K562 (cell line): ENCODE results near the gene HFE. TPM values are rescaled to one million over a fixed set of nuclear protein-coding genes. Genes with fewer than 3 reads are reported as not detected.
A peak's percentile ranks its signal among the peaks of the same experiment; 100 is the strongest.

Source experiments
- ATAC-seq: fragments of 200-7000 bp; cut with Tn5 transposase; 3 replicates; pipeline ENCODE4 v1.9.1; 2020; ENCODE audit warnings: moderate library complexity
- BruUV-seq: library from RNA; stranded (reverse); fragments of 400-500 nt; replicated peaks from 2 replicates; lab custom pipeline; 2021; lab: Mats Ljungman, UMichigan
- CTCF ChIA-PET: fragments of 300-600 bp; formaldehyde crosslinking; extraction: SDS; loops from one replicate; lab custom pipeline; 2021; ENCODE audit warnings: low intra/inter-chr PET ratio; lab: Yijun Ruan, JAX
- POLR2A ChIA-PET: fragments of 300-600, 350-650 bp; sonication (Branson Sonifier 250); formaldehyde crosslinking; extraction: SDS; loops from one replicate; lab custom pipeline; 2021; ENCODE audit warnings: antibody characterized with exemption, inconsistent platforms; lab: Yijun Ruan, JAX
- DNase-seq, 4 experiments: peaks; one replicate each; pipeline versions ENCODE4 v3.0.0 to v3.0.0-alpha.2; 2011 to 2018; ENCODE audit warnings: low spot score in 3 of 4, mixed read lengths in 3 of 4; ENCODE audit errors: extremely low read depth in 1 of 4
- FAIRE-seq: peaks from 2 replicates; lab custom pipeline; 2011; peaks lifted over from hg19 to GRCh38; lab: Jason Lieb, UNC
- H2AFZ ChIP-seq: 2 replicates; pipeline ENCODE4 v1.6.0; 2011; ENCODE audit warnings: low read depth, low read length, control low read depth, inconsistent platforms
- H3K27ac ChIP-seq: fragments of 200-600 bp; 3 replicates; pipeline ENCODE4 v1.8.0; 2011; ENCODE audit warnings: low read depth, mild to moderate bottlenecking, control low read depth, inconsistent platforms, low read length, moderate library complexity, mixed read lengths; ENCODE audit errors: extremely low read depth
- H3K27me3 ChIP-seq, 2 experiments: fragments of 300-600 bp in 1 of 2; 2 replicates in 1 of 2; 3 replicates in 1 of 2; pipeline versions ENCODE4 v1.6.0 to v1.8.0; 2011; ENCODE audit warnings: inconsistent platforms in 2 of 2, low read length in 2 of 2, mild to moderate bottlenecking in 1 of 2, mixed read lengths in 1 of 2, moderate library complexity in 1 of 2; ENCODE audit not compliant: control insufficient read depth in 2 of 2, insufficient read depth in 2 of 2
- H3K36me3 ChIP-seq: fragments of 300-600 bp; 3 replicates; pipeline ENCODE4 v1.8.0; 2011; ENCODE audit warnings: mild to moderate bottlenecking, low read length, inconsistent platforms; ENCODE audit not compliant: control insufficient read depth, insufficient read depth
- H3K4me1 ChIP-seq, 2 experiments: fragments of 200-600 bp in 1 of 2; replicated peaks in 1 of 2; 2 replicates in 1 of 2; 3 replicates in 1 of 2; pipeline versions ENCODE4 v1.5.1 to v1.8.0; 2011; ENCODE audit warnings: inconsistent platforms in 2 of 2, low read length in 2 of 2, mild to moderate bottlenecking in 1 of 2, mixed read lengths in 1 of 2, moderate library complexity in 1 of 2; ENCODE audit not compliant: control insufficient read depth in 2 of 2, insufficient read depth in 2 of 2
- H3K4me2 ChIP-seq: 2 replicates; pipeline ENCODE4 v1.6.1; 2011; ENCODE audit warnings: low read length, control low read depth, inconsistent platforms, mixed read lengths; ENCODE audit not compliant: insufficient read depth
- H3K4me3 ChIP-seq: fragments of 200-600 bp; sonication (generic), shearing (Covaris generic); 2 replicates; pipeline ENCODE4 v1.5.1; 2016; ENCODE audit warnings: control low read depth, inconsistent platforms
- H3K79me2 ChIP-seq: fragments of 200-600 bp; 3 replicates; pipeline ENCODE4 v1.8.0; 2011; ENCODE audit warnings: low read length, inconsistent platforms; ENCODE audit not compliant: control insufficient read depth, insufficient read depth
- H3K9ac ChIP-seq, 2 experiments: 2 replicates each; pipeline versions ENCODE4 v1.6.0 to v1.6.1; 2011; ENCODE audit warnings: low read depth in 2 of 2, low read length in 2 of 2, control low read depth in 1 of 2, inconsistent platforms in 1 of 2, mild to moderate bottlenecking in 1 of 2, mixed read lengths in 1 of 2; ENCODE audit not compliant: insufficient read depth in 1 of 2
- H3K9me1 ChIP-seq: one replicate; pipeline ENCODE4 v1.6.0; 2011; ENCODE audit warnings: inconsistent platforms, mild to moderate bottlenecking, low read length, moderate library complexity; ENCODE audit not compliant: control insufficient read depth, insufficient read depth
- H3K9me3 ChIP-seq: replicated peaks from 2 replicates; pipeline ENCODE4 v1.5.1; 2011; ENCODE audit warnings: low read depth, low read length, inconsistent platforms; ENCODE audit not compliant: control insufficient read depth, insufficient read depth
- H4K20me1 ChIP-seq: replicated peaks from 2 replicates; pipeline ENCODE4 v1.6.1; 2011; ENCODE audit warnings: low read length, inconsistent platforms, mixed read lengths; ENCODE audit not compliant: control insufficient read depth, insufficient read depth
- CHCHD3 ChIP-seq: fragments of 250-450 bp; sonication (Bioruptor Pico); IDR thresholded peaks from 2 replicates; pipeline ENCODE4 v2.1.2; 2022; ENCODE audit warnings: mild to moderate bottlenecking
- HNRNPUL1 ChIP-seq: fragments of 200-400 bp; formaldehyde crosslinking; IDR thresholded peaks from 2 replicates; pipeline ENCODE4 v1.6.1; 2017; ENCODE audit warnings: low read length
- RCOR1 ChIP-seq, 2 experiments: IDR thresholded peaks; 2 replicates each; pipeline ENCODE4 v1.6.1; 2012; ENCODE audit warnings: low read depth in 2 of 2, low read length in 2 of 2, borderline replicate concordance in 1 of 2, improper control_type of control experiment in 1 of 2
- THRAP3 ChIP-seq: fragments of 450-650 bp; IDR thresholded peaks from 2 replicates; pipeline ENCODE4 v1.6.1; 2016; ENCODE audit warnings: mild to moderate bottlenecking, inconsistent platforms, borderline replicate concordance
- ZBTB49 ChIP-seq: sonication (generic); formaldehyde crosslinking; IDR thresholded peaks from 2 replicates; pipeline ENCODE4 v1.8.0; 2022; ENCODE audit warnings: missing genetic modification reagents, mild to moderate bottlenecking, borderline replicate concordance
- ZFP1 ChIP-seq: fragments of 450-650 bp; formaldehyde crosslinking; IDR thresholded peaks from 2 replicates; pipeline ENCODE4 v1.4.0; 2020; ENCODE audit warnings: mild to moderate bottlenecking, mixed read lengths
- ZNF12 ChIP-seq: sonication (generic); formaldehyde crosslinking; IDR thresholded peaks from 2 replicates; pipeline ENCODE4 v1.4.0; 2020; ENCODE audit warnings: mild to moderate bottlenecking, missing genetic modification reagents
- ZNF253 ChIP-seq: fragments of 250-450 bp; sonication (Bioruptor Pico); conservative IDR thresholded peaks from 2 replicates; pipeline ENCODE4 v1.6.1; 2021; ENCODE audit warnings: mild to moderate bottlenecking
- WGBS: fragments of 100-300 bp; shearing (Covaris generic); methylation state at CpG from one replicate; pipeline ENCODE4 v1.1.6; 2016; ENCODE audit warnings: low coverage, mixed read lengths; ENCODE audit not compliant: insufficient coverage; ENCODE audit errors: missing lambda C conversion rate; 5-methylcytosine and 5-hydroxymethylcytosine counted together
- in situ Hi-C: fragments of 300-500 bp; cut with MboI; formaldehyde crosslinking; loops from 4 replicates; pipeline ENCODE4 v1.15.0; 2018; ENCODE audit warnings: inconsistent platforms, mixed read lengths
- intact Hi-C: fragments of 100-400 bp; cut with micrococcal nuclease; formaldehyde crosslinking; loops from 2 replicates; pipeline ENCODE4 v1.14.2; 2022
- polyA plus RNA-seq, 8 experiments: library from polyadenylated mRNA; depleted of rRNA in 4 of 8; stranded (reverse) in 5 of 8; unstranded in 3 of 8; fragments of >200 nt; fragmentation: Nextera tagmentation in 2 of 8; fragmentation: Illumina TruSeq in 1 of 8; extraction: Ambion mirVana in 2 of 8; extraction: Trizol in 1 of 8; gene quantifications; 2 replicates each; pipeline versions ENCODE4 v1.2.1 to v1.2.3, GENCODE V29; 2011 to 2014; ENCODE audit warnings: inconsistent platforms in 1 of 8, missing spikeins in 1 of 8
- total RNA-seq, 7 experiments: library from RNA; depleted of rRNA in 6 of 7; stranded (reverse); fragments of >200 nt in 6 of 7; fragmentation: Illumina TruSeq in 2 of 7; extraction: Trizol in 2 of 7; gene quantifications; 2 replicates each; pipeline versions ENCODE4 v1.2.1 to v1.2.3, GENCODE V29; 2011 to 2021; ENCODE audit warnings: low replicate concordance in 1 of 7
- TF ChIP-seq, protein P1 (sequence below): fragments of 450-650 bp; formaldehyde crosslinking; IDR thresholded peaks from 2 replicates; pipeline ENCODE4 v1.4.0; 2022; ENCODE audit warnings: missing genetic modification characterization
- TF ChIP-seq, protein P2 (sequence below): sonication (generic); formaldehyde crosslinking; IDR thresholded peaks from 2 replicates; pipeline ENCODE4 v1.8.0; 2022; ENCODE audit warnings: missing genetic modification reagents, mild to moderate bottlenecking, moderate library complexity, borderline replicate concordance
- TF ChIP-seq, protein P3 (sequence below), 2 experiments: fragments of 450-650 bp in 1 of 2; IDR thresholded peaks; 2 replicates each; pipeline ENCODE4 v1.6.1; 2011 to 2017; ENCODE audit warnings: low read depth in 2 of 2, antibody characterized with exemption in 1 of 2, borderline replicate concordance in 1 of 2, low read length in 1 of 2, mild to moderate bottlenecking in 1 of 2, mixed read lengths in 1 of 2; ENCODE audit not compliant: control insufficient read depth in 1 of 2

The HFE gene
- total and polyA plus RNA-seq, 9 of the 15 experiments (the other 6 are each of a cell fraction or from before 2014, with no cell fraction given), result 0.14 to 1.2 (median 0.76) TPM

- TF ChIP-seq, protein P1, sequence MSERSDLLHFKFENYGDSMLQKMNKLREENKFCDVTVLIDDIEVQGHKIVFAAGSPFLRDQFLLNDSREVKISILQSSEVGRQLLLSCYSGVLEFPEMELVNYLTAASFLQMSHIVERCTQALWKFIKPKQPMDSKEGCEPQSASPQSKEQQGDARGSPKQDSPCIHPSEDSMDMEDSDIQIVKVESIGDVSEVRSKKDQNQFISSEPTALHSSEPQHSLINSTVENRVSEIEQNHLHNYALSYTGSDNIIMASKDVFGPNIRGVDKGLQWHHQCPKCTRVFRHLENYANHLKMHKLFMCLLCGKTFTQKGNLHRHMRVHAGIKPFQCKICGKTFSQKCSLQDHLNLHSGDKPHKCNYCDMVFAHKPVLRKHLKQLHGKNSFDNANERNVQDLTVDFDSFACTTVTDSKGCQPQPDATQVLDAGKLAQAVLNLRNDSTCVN (CRISPR knock-in tag), result 0 out of 2 replicates have a peak, but pooled peaks have one; percentile 5
Observed at GRCh38 chr6:26129656-26130055, 42.4 kb downstream of the HFE start (continued).

DNA sequence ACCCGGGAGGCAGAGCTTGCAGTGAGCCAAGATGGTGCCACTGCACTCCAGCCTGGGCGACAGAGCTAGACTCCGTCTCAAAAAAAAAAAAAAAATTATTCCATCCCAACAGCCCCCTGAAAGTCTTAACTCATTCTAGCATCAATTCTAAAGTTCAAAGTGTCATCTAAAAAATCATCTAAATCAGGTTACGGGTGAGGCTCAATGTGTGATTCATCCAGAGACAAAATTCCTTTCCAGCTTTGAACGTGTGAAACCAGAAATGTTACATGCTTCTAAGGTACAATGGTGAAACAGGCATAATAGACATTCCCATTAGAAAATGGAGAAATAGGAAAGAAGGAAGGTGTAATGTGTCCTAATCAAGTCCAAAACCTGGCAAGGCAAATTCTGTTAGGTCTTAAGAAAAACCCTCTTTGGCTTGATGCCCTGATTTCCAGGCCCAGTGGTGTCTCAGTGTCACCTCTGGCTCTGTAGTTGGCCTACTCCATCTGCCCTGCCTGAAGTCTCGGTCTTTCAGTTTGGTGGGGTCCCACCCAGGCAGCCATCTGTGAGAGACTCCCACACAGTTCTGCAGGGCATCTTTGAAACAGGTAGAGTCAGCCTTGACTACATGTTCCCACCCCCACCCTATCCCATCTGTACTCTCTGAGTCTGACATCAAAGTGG, 43.5 kb downstream of the HFE start:
- H4K20me1 ChIP-seq, result peaks cover 64% of the 10 kb centered on the region
- H3K36me3 ChIP-seq, result peaks cover 100% of the 10 kb centered on the region
- H3K4me1 ChIP-seq, result peaks cover 3 to 32% of the 10 kb centered on the region in 2 experiments; a peak in 3 of 5 replicates
- no peak overlapping the region for H2AFZ ChIP-seq
- H3K9me1 ChIP-seq, result peaks cover 11% of the 10 kb centered on the region
- FAIRE-seq, result no peak
- WGBS, result 73% methylated on average over 6 of the region's 6 CpGs
- peak overlapping the region; percentile 15 for H3K4me2 ChIP-seq
- no peak overlapping the region for H3K9ac ChIP-seq
- ATAC-seq, result peak; percentile 23
- peak in 1 of 4 experiments; percentile 37 for DNase-seq
- BruUV-seq, result no TSS peak
- H3K27me3 ChIP-seq, result no peaks in the 10 kb centered on the region
- CTCF ChIA-PET, result no interaction called here
- POLR2A ChIA-PET, result interaction anchor here (0.7 to 9.3 kb wide), 11 partner anchors 8 to 416 kb away, joined by 3 to 103 read pairs (median 4); a partner anchor contains a TSS
- in situ Hi-C loops, result no loop called here
- H3K27ac ChIP-seq, result no peak overlapping the region
- H3K9me3 ChIP-seq, result no peaks in the 10 kb centered on the region
- H3K79me2 ChIP-seq, result peaks cover 100% of the 10 kb centered on the region
- intact Hi-C loops, result no loop called here
- no peak overlapping the region for H3K4me3 ChIP-seq
- TF ChIP-seq ZNF12 (CRISPR knock-in tag) (no peak), ZFP1 (CRISPR knock-in tag) (no peak), ZBTB49 (CRISPR knock-in tag) (no peak), ZNF253 (CRISPR knock-in tag) (no peak), CHCHD3 (peak; percentile 23; the same call in 1 of the 2 replicates), THRAP3 (0 out of 2 replicates have a peak, but pooled peaks have one; percentile 42), RCOR1 (IDR thresholded peaks at IDR 0.05; ENCODE audit: borderline replicate concordance in 1 of 2, low read depth in 2 of 2, low read length in 2 of 2) (no peak), HNRNPUL1 (0 out of 2 replicates have a peak, but pooled peaks have one; percentile 57)
- TF ChIP-seq, protein P2, sequence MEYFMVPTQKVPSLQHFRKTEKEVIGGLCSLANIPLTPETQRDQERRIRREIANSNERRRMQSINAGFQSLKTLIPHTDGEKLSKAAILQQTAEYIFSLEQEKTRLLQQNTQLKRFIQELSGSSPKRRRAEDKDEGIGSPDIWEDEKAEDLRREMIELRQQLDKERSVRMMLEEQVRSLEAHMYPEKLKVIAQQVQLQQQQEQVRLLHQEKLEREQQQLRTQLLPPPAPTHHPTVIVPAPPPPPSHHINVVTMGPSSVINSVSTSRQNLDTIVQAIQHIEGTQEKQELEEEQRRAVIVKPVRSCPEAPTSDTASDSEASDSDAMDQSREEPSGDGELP (CRISPR knock-in tag), result 0 out of 2 replicates have a peak, but pooled peaks have one; percentile 21
- TF ChIP-seq, protein P3, sequence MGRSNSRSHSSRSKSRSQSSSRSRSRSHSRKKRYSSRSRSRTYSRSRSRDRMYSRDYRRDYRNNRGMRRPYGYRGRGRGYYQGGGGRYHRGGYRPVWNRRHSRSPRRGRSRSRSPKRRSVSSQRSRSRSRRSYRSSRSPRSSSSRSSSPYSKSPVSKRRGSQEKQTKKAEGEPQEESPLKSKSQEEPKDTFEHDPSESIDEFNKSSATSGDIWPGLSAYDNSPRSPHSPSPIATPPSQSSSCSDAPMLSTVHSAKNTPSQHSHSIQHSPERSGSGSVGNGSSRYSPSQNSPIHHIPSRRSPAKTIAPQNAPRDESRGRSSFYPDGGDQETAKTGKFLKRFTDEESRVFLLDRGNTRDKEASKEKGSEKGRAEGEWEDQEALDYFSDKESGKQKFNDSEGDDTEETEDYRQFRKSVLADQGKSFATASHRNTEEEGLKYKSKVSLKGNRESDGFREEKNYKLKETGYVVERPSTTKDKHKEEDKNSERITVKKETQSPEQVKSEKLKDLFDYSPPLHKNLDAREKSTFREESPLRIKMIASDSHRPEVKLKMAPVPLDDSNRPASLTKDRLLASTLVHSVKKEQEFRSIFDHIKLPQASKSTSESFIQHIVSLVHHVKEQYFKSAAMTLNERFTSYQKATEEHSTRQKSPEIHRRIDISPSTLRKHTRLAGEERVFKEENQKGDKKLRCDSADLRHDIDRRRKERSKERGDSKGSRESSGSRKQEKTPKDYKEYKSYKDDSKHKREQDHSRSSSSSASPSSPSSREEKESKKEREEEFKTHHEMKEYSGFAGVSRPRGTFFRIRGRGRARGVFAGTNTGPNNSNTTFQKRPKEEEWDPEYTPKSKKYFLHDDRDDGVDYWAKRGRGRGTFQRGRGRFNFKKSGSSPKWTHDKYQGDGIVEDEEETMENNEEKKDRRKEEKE (IDR thresholded peaks at IDR 0.05; ENCODE audit: borderline replicate concordance in 1 of 2, control insufficient read depth in 1 of 2, low read depth in 2 of 2, low read length in 1 of 2), result peak in 1 of 2 experiments; percentile 47; a peak in 1 of 4 replicates
